IMR-90 (cell line): Measurements from ENCODE around the gene FOXN3. TPM values are rescaled to one million over a fixed set of nuclear protein-coding genes. Genes with fewer than 3 reads are reported as not detected.

Experiments used
- ATAC-seq: fragments of 200-7000 bp; cut with Tn5 transposase; 2 replicates; pipeline ENCODE4 v1.9.1; 2020; ENCODE audit warnings: low read depth, mild to moderate bottlenecking, moderate library complexity
- BruUV-seq: library from RNA; stranded (reverse); fragments of 400-500 nt; replicated peaks from 2 replicates; lab custom pipeline; 2021; lab: Mats Ljungman, UMichigan
- CTCF ChIA-PET: fragments of 300-600 bp; formaldehyde crosslinking; extraction: SDS; loops from one replicate; lab custom pipeline; 2021; ENCODE audit warnings: antibody characterized with exemption; lab: Yijun Ruan, JAX
- POLR2A ChIA-PET: fragments of 300-600 bp; sonication (Branson Sonifier 250); formaldehyde crosslinking; loops from one replicate; lab custom pipeline; 2022; ENCODE audit warnings: antibody characterized with exemption; ENCODE audit not compliant: unreplicated experiment; lab: Charles Lee
- DNase-seq: peaks from one replicate; pipeline ENCODE4 v3.0.0; 2013
- H2AFZ ChIP-seq: replicated peaks from 2 replicates; pipeline ENCODE3; 2013; ENCODE audit warnings: low read length, mild to moderate bottlenecking; ENCODE audit not compliant: poor library complexity
- H2AK5ac ChIP-seq: 2 replicates; pipeline ENCODE4 v1.6.1; 2013; ENCODE audit warnings: low read depth, low read length, inconsistent platforms
- H2AK9ac ChIP-seq: replicated peaks from 2 replicates; pipeline ENCODE3; 2013; ENCODE audit warnings: mild to moderate bottlenecking, low read depth, low read length, moderate library complexity; ENCODE audit not compliant: poor library complexity
- H2BK120ac ChIP-seq: 2 replicates; pipeline ENCODE4 v1.6.1; 2013; ENCODE audit warnings: low read depth, low read length, inconsistent platforms
- H2BK15ac ChIP-seq: 3 replicates; pipeline ENCODE4 v1.6.1; 2013; ENCODE audit warnings: low read depth, low read length, inconsistent platforms
- H2BK20ac ChIP-seq: 2 replicates; pipeline ENCODE4 v1.6.1; 2013; ENCODE audit warnings: low read depth, mild to moderate bottlenecking, inconsistent platforms, low read length, moderate library complexity
- H2BK5ac ChIP-seq: 2 replicates; pipeline ENCODE4 v1.6.1; 2013; ENCODE audit warnings: mild to moderate bottlenecking, low read depth, low read length, inconsistent platforms; ENCODE audit not compliant: poor library complexity, severe bottlenecking
- H3K14ac ChIP-seq: replicated peaks from 2 replicates; pipeline ENCODE4 v1.6.1; 2013; ENCODE audit warnings: low read depth, low read length, inconsistent platforms
- H3K18ac ChIP-seq: 2 replicates; pipeline ENCODE4 v1.6.1; 2013; ENCODE audit warnings: low read depth, low read length, control low read depth
- H3K23ac ChIP-seq: 2 replicates; pipeline ENCODE4 v1.6.1; 2013; ENCODE audit warnings: low read depth, low read length, inconsistent platforms
- H3K27ac ChIP-seq: 2 replicates; pipeline ENCODE4 v1.5.1; 2013; ENCODE audit warnings: mild to moderate bottlenecking, control low read depth, low read length; ENCODE audit not compliant: insufficient read depth
- H3K27me3 ChIP-seq: 2 replicates; pipeline ENCODE4 v1.6.1; 2013; ENCODE audit warnings: low read length; ENCODE audit not compliant: control insufficient read depth, insufficient read depth
- H3K36me3 ChIP-seq: 2 replicates; pipeline ENCODE4 v1.6.1; 2013; ENCODE audit warnings: low read length, mixed read lengths; ENCODE audit not compliant: control insufficient read depth, insufficient read depth
- H3K4ac ChIP-seq: 2 replicates; pipeline ENCODE4 v1.6.1; 2013; ENCODE audit warnings: low read depth, low read length, inconsistent platforms
- H3K4me1 ChIP-seq: 2 replicates; pipeline ENCODE4 v1.6.1; 2013; ENCODE audit warnings: low read length, mixed read lengths; ENCODE audit not compliant: control insufficient read depth, insufficient read depth
- H3K4me2 ChIP-seq: 2 replicates; pipeline ENCODE4 v1.6.1; 2013; ENCODE audit warnings: low read depth, mild to moderate bottlenecking, control low read depth, low read length, moderate library complexity
- H3K4me3 ChIP-seq: 2 replicates; pipeline ENCODE4 v1.5.1; 2013; ENCODE audit warnings: low read depth, mild to moderate bottlenecking, control low read depth, low read length, moderate library complexity; ENCODE audit not compliant: insufficient read depth
- H3K56ac ChIP-seq: 2 replicates; pipeline ENCODE4 v1.6.1; 2013; ENCODE audit warnings: low read length, inconsistent platforms; ENCODE audit not compliant: insufficient read depth; ENCODE audit errors: extremely low read depth
- H3K79me1 ChIP-seq, 2 experiments: 2 replicates each; pipeline ENCODE4 v1.6.1; 2013; ENCODE audit warnings: low read length in 2 of 2, inconsistent platforms in 1 of 2, low read depth in 1 of 2
- H3K9ac ChIP-seq: 2 replicates; pipeline ENCODE4 v1.6.1; 2013; ENCODE audit warnings: low read depth, low read length, control low read depth
- H3K9me1 ChIP-seq: 2 replicates; pipeline ENCODE4 v1.6.1; 2013; ENCODE audit warnings: low read length, inconsistent platforms; ENCODE audit not compliant: insufficient read depth
- H3K9me3 ChIP-seq: 2 replicates; pipeline ENCODE4 v1.6.1; 2013; ENCODE audit warnings: low read length; ENCODE audit not compliant: control insufficient read depth, insufficient read depth
- H4K20me1 ChIP-seq: 2 replicates; pipeline ENCODE4 v1.6.1; 2013; ENCODE audit warnings: low read length, inconsistent platforms; ENCODE audit not compliant: insufficient read depth
- H4K5ac ChIP-seq: 2 replicates; pipeline ENCODE4 v1.6.1; 2013; ENCODE audit warnings: mild to moderate bottlenecking, low read depth, low read length, control low read depth
- H4K8ac ChIP-seq, 2 experiments: 2 replicates each; pipeline ENCODE4 v1.6.1; 2013; ENCODE audit warnings: low read depth in 2 of 2, low read length in 2 of 2, control low read depth in 1 of 2, inconsistent platforms in 1 of 2
- H4K91ac ChIP-seq: 2 replicates; pipeline ENCODE4 v1.6.1; 2013; ENCODE audit warnings: low read depth, low read length, inconsistent platforms; ENCODE audit not compliant: insufficient read depth
- BHLHE40 ChIP-seq: fragments of 150-350 bp; IDR thresholded peaks from 2 replicates; pipeline ENCODE4 v1.6.1; 2016; ENCODE audit warnings: mild to moderate bottlenecking, low read depth, low read length
- CEBPB ChIP-seq: IDR thresholded peaks from 2 replicates; pipeline ENCODE4 v1.6.1; 2012; ENCODE audit warnings: low read depth, low read length, improper control_type of control experiment
- MAFK ChIP-seq: IDR thresholded peaks from 2 replicates; pipeline ENCODE4 v1.6.1; 2012; ENCODE audit warnings: low read depth, low read length, improper control_type of control experiment
- MAZ ChIP-seq: IDR thresholded peaks from 2 replicates; pipeline ENCODE4 v1.6.1; 2012; ENCODE audit warnings: low read depth, mild to moderate bottlenecking, low read length, improper control_type of control experiment, moderate library complexity, borderline replicate concordance
- POLR2A ChIP-seq: IDR thresholded peaks from 2 replicates; pipeline ENCODE4 v1.6.1; 2012; ENCODE audit warnings: mild to moderate bottlenecking, low read depth, low read length
- RAD21 ChIP-seq: IDR thresholded peaks from 2 replicates; pipeline ENCODE4 v1.6.1; 2012; ENCODE audit warnings: low read length, improper control_type of control experiment
- RCOR1 ChIP-seq: IDR thresholded peaks from 2 replicates; pipeline ENCODE4 v1.6.1; 2012; ENCODE audit warnings: mild to moderate bottlenecking, low read length, improper control_type of control experiment; ENCODE audit not compliant: insufficient replicate concordance
- RFX5 ChIP-seq: IDR thresholded peaks from 2 replicates; pipeline ENCODE4 v1.8.0; 2012; ENCODE audit warnings: low read depth, mild to moderate bottlenecking, low read length, moderate library complexity
- SMC3 ChIP-seq: fragments of 150-350 bp; IDR thresholded peaks from 2 replicates; pipeline ENCODE4 v1.6.1; 2016; ENCODE audit warnings: low read depth, mild to moderate bottlenecking, antibody characterized with exemption, low read length, moderate library complexity
- WGBS, 2 experiments: methylation state at CpG; one replicate each; pipeline versions ENCODE4 v1.1.5 to v1.1.7; 2013; ENCODE audit warnings: missing lambda C conversion rate in 2 of 2; ENCODE audit not compliant: insufficient read length in 1 of 2; ENCODE audit errors: extremely low coverage in 2 of 2; 5-methylcytosine and 5-hydroxymethylcytosine counted together
- dilution Hi-C: fragments of 300-500 bp; cut with HindIII; formaldehyde crosslinking; loops from one replicate; pipeline ENCODE4 v1.14.3; 2018; ENCODE audit warnings: low sequenced_read_pairs; ENCODE audit not compliant: unreplicated experiment
- in situ Hi-C: fragments of 300-500 bp; cut with MboI; formaldehyde crosslinking; loops from 3 replicates; pipeline ENCODE4 v1.14.3; 2019; ENCODE audit warnings: low sequenced_read_pairs, inconsistent platforms, mixed read lengths
- intact Hi-C: fragments of 100-400 bp; cut with micrococcal nuclease; formaldehyde crosslinking; loops from 2 replicates; pipeline ENCODE4 v1.10.0; 2022
- polyA plus RNA-seq, 3 experiments: library from polyadenylated mRNA; depleted of rRNA; stranded (reverse); fragments of >200 nt; gene quantifications; 2 replicates each; pipeline ENCODE4 v1.2.3, GENCODE V29; 2012; ENCODE audit warnings: low replicate concordance in 1 of 3
- total RNA-seq: library from RNA; depleted of rRNA; stranded (reverse); fragments of >200 nt; gene quantifications from 2 replicates; pipeline ENCODE4 v1.2.3, GENCODE V29; 2012
- TF ChIP-seq, protein P1 (sequence below): fragments of 150-350 bp; IDR thresholded peaks from 2 replicates; pipeline ENCODE4 v1.6.1; 2017; ENCODE audit warnings: mild to moderate bottlenecking, antibody characterized with exemption, low read length, low read depth
- TF ChIP-seq, protein P2 (sequence below): fragments of 150-350 bp; IDR thresholded peaks from 2 replicates; pipeline ENCODE4 v1.6.1; 2016; ENCODE audit warnings: low read depth, mild to moderate bottlenecking, low read length, moderate library complexity, borderline replicate concordance
- TF ChIP-seq, protein P3 (sequence below): conservative IDR thresholded peaks from 2 replicates; pipeline ENCODE4 v1.5.1; 2012; ENCODE audit warnings: mild to moderate bottlenecking, low read depth, low read length, improper control_type of control experiment

The FOXN3 gene
- total and polyA plus RNA-seq, 2 of the 4 experiments (the other 2 are of a cell fraction), result 22.6 to 33.7 TPM

DNA sequence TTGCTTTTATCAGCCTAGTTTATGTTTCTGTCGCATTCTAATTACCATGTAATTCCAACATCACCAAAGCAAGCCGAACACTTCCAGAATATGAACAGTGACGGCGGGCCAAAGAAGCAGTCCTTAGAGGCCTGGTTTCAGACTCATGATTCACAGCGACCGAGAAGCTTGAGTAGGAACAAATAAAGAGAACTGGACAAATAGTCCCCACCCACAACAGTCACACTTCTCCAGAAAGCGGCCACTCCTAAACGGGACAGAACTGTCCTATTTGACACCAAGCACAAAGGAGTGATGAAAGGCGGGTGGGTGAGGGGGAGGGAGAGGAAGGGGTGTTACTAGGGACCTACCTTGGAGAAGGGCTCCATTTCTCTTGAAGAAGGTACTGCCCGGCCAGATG is 136.4 kb downstream of the FOXN3 start (continued):
- TF ChIP-seq SMC3, result no peak

DNA sequence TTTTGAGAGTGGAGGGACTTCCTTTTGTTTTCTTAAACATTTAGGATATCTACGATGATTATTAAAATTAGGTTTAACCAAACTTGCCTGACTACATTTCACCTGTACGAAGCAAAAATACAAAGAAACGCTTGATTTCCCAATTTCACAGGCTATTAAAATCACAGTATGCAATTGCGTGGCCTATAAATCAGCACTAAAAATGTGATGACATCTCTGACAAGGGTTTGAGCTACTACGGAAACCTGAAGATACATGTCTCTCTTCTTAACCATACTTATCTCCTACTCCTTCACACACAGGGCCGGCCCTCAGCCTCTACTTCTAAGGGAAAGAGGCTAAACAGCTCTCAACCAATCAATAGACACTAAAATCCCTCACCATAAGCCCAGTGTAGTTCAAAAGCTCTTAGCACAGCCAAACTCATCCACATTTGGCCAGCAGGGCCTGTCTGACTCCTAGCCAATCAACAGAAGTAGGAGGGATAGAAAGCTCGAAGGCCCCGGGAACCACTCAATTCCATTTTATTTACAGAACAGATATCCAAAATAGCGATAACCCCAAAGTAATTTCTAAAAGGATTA is 137.3 kb downstream of the FOXN3 start:
- H4K8ac ChIP-seq, result no peak overlapping the region
- no TSS peak for BruUV-seq

More for the DNA sequence above, 137.3 kb downstream of the FOXN3 start:
- H3K9me1 ChIP-seq, result peaks cover 14% of the 10 kb centered on the region
- no peak overlapping the region for H2BK120ac ChIP-seq
- in situ Hi-C loops, result no loop called here
- intact Hi-C loops, result no loop called here
- no peak overlapping the region for H3K4ac ChIP-seq
- POLR2A ChIA-PET, result no interaction called here
- peaks cover 3% of the 10 kb centered on the region; the same call in 1 of the 2 replicates for H3K4me1 ChIP-seq
- H4K20me1 ChIP-seq, result peaks cover 25% of the 10 kb centered on the region
- no peak overlapping the region for H4K91ac ChIP-seq
- no peak overlapping the region for H4K5ac ChIP-seq
- no peak overlapping the region for H3K14ac ChIP-seq
- CTCF ChIA-PET, result no interaction called here
- H3K79me1 ChIP-seq, result peaks cover 43 to 72% of the 10 kb centered on the region in 2 experiments; a peak in 3 of 4 replicates
- H3K18ac ChIP-seq, result no peak overlapping the region
- no peak for TF ChIP-seq RFX5
- no peak for TF ChIP-seq BHLHE40
- TF ChIP-seq RAD21, result no peak
- TF ChIP-seq POLR2A, result no peak
- no peak for TF ChIP-seq CEBPB
- TF ChIP-seq MAZ, result no peak
- TF ChIP-seq SMC3, result no peak
- no peak for TF ChIP-seq MAFK
- no peak for TF ChIP-seq RCOR1
- TF ChIP-seq, protein P1, sequence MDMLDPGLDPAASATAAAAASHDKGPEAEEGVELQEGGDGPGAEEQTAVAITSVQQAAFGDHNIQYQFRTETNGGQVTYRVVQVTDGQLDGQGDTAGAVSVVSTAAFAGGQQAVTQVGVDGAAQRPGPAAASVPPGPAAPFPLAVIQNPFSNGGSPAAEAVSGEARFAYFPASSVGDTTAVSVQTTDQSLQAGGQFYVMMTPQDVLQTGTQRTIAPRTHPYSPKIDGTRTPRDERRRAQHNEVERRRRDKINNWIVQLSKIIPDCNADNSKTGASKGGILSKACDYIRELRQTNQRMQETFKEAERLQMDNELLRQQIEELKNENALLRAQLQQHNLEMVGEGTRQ, result no peak
- TF ChIP-seq, protein P2, sequence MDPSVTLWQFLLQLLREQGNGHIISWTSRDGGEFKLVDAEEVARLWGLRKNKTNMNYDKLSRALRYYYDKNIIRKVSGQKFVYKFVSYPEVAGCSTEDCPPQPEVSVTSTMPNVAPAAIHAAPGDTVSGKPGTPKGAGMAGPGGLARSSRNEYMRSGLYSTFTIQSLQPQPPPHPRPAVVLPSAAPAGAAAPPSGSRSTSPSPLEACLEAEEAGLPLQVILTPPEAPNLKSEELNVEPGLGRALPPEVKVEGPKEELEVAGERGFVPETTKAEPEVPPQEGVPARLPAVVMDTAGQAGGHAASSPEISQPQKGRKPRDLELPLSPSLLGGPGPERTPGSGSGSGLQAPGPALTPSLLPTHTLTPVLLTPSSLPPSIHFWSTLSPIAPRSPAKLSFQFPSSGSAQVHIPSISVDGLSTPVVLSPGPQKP, result no peak
- TF ChIP-seq, protein P3, sequence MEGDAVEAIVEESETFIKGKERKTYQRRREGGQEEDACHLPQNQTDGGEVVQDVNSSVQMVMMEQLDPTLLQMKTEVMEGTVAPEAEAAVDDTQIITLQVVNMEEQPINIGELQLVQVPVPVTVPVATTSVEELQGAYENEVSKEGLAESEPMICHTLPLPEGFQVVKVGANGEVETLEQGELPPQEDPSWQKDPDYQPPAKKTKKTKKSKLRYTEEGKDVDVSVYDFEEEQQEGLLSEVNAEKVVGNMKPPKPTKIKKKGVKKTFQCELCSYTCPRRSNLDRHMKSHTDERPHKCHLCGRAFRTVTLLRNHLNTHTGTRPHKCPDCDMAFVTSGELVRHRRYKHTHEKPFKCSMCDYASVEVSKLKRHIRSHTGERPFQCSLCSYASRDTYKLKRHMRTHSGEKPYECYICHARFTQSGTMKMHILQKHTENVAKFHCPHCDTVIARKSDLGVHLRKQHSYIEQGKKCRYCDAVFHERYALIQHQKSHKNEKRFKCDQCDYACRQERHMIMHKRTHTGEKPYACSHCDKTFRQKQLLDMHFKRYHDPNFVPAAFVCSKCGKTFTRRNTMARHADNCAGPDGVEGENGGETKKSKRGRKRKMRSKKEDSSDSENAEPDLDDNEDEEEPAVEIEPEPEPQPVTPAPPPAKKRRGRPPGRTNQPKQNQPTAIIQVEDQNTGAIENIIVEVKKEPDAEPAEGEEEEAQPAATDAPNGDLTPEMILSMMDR, result no peak
- ATAC-seq (no peak), DNase-seq (no peak)
- no peak overlapping the region for H3K56ac ChIP-seq
- peaks cover 10% of the 10 kb centered on the region for H3K36me3 ChIP-seq
- 100% methylated on average over 1 of the region's 9 CpGs; no CpG with 5 or more reads in 1 of the 2 experiments for WGBS, 2 experiments
- H3K9me3 ChIP-seq, result no peaks in the 10 kb centered on the region
- no peak overlapping the region for H2BK15ac ChIP-seq
- H2AK5ac ChIP-seq, result no peak overlapping the region
- no peak overlapping the region for H3K9ac ChIP-seq
- no peak overlapping the region for H3K4me2 ChIP-seq
- no peak overlapping the region for H3K27ac ChIP-seq
- H2BK20ac ChIP-seq, result no peak overlapping the region
- H2AK9ac ChIP-seq, result no peak overlapping the region
- dilution Hi-C loops, result no loop called here
- no peak overlapping the region for H3K4me3 ChIP-seq
- no peak overlapping the region for H2BK5ac ChIP-seq
- H3K27me3 ChIP-seq, result no peaks in the 10 kb centered on the region
- no peak overlapping the region for H2AFZ ChIP-seq
- H3K23ac ChIP-seq, result no peak overlapping the region
